ENCODE data around the gene QSOX1.

QSOX1 gene

GRCh38 chr1:180235502-180236239, 81.0 kb downstream of the QSOX1 start:
- DNase-seq, result no peak

- no peak for DNase-seq
These were observed 82.2 kb downstream of the QSOX1 start for GRCh38 chr1:180236698-180237509.

DNA sequence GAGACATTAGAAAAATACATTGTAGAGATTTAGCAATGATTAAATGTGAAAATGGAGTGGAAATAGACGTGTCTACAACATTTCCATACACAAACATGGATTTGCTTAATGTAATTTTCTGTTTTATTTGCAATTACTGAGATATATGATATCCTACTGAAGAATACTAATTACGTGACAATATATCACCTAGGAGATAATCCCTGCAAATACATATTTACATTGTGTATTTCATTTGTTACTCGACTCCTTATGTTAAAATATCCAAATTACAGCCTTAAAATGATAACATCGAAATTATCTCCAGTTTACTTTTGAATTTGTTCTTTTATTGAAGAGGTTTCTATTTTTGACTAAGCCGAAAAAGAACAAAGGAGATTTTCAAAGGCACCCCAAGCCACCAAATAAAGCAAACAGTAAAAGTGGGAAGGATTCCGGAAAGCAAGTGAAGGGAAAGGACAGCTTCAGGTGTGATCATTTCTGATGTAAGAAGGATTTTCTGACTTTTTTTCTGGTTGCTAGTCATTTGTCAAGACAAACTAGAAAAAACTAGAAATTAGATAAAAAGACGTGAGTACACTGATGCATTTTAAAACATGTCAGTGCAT, 83.3 kb downstream of the QSOX1 start:
- no peak for DNase-seq

DNA sequence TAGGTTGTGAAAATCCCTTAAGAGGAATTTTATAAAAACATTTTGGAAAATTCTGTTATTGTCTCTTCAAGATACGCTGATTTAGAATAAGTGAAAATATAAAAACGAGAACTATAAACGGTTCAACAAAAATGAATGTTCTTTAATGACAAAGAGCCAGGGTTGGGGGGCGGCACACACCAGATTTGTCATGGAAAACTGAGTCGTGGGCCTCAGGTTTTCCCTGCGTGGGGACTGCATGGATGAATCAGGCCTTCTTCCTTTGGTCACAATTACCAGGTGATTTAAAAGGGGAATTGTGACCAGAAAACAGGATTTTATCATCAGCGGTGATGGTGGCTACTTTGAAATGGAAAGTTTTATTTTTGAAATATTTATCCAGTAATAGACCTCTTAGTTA, 84.0 kb downstream of the QSOX1 start:
- DNase-seq, result no peak

DNA sequence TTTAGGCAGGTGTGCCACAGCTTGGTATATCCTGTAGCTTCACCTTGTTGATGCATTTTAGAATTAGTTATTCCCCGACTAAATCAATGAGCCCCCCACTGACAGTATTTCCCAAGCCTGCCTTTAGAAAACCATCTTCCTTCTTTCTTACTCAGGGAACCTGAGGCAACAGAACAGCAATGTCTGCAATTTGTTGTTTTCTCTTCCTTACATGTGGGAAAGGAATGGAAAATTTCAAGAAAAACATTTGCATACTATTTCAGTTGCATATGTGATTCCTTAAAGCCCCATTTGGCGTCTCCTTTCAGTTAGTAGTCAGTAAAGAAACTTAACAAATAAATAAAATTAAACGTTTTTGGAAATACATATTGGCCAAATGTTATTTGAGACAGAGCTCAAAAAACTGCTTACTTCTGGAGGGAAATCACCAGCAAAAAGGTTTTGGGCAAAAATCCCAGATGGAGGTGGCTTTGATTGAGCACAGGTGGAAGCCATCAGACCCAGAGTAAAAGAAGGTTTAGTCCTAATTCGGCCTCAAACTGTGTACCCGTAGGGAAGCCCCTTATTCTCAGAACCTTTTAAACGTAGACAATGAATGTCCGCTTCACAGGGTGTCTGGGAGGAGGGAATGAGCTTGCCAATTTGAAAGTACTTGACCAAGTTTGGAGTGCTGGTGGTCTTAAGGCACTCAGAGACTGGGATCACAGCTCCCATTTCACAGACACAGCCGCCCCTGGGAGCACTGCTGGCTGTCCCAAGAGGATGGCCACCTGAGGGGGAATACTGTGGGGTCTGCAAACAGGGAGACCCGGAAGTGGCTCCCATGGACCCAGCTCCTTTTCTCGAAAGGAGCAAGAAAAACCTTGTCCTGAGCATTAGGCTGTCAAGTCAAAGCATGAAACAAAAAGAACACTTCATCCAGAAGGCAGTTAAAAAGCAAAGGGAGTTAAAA, 84.8 kb downstream of the QSOX1 start:
- DNase-seq, result no peak

DNA sequence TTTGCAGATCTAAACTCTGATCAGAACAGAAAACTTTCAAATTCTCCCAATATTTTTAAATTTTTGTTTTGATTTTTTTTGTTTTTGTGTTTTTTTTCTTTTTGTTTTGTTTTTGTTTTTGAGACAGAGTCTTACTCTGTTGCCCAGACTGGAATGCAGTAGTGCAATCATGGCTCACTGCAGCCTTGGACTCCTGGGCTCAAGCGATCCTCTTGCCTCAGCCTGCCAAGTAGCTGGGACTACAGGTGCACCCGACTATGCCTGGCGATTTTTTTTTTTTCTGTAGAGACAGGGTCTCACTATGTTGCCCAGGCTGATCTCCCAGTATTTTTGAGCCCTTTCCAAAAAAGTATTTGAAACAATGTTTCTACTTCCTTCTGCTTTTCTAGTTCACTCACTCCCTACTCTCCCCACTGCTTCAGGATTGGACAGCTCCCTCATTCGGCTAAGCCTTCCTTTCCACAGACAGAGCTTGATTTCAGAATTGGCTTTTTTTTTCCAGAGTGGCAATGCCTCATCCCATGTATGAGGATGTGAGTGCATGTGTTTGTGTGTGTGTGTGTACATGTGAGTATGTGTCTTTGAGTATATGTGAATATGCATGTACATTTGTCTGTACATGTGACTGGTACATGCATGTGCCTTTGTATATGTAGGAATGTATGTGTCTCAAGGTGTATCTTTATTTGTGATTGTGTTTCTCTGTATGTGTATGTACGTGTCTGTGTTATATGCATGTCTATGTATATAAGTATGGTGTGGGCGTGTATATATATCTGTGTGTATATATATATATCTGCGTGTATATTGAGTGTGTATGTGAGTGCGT, 87.3 kb downstream of the QSOX1 start:
- DNase-seq, result no peak

GRCh38 chr1:180243517-180244221, 89.0 kb downstream of the QSOX1 start:
- DNase-seq, result no peak

- DNase-seq, result no peak
These were observed 90.2 kb downstream of the QSOX1 start for GRCh38 chr1:180244840-180245239.

GRCh38 chr1:180246579-180246978, 91.9 kb downstream of the QSOX1 start:
- no peak for DNase-seq

- no peak for DNase-seq
These were observed 92.4 kb downstream of the QSOX1 start for GRCh38 chr1:180247061-180247460.

DNA sequence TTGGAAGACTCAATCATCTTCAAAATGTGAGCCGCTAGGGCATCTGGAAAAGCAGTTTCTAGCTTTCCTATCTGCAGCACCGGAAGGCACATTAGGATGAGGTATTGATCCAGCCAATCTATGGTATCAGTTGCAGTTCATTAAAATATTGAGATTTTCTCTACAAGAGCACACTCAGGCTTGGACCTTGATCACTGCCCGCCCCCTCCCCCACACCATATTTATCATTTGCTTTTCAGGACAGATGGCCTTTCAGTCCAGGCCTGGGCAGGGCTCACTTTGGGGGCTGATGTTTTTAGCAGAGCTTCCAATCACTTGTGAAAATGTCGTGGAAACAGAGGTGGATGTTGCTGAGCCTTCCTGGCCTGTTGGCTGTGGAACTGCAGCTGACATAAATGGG, 92.9 kb downstream of the QSOX1 start:
- no peak for DNase-seq

DNA sequence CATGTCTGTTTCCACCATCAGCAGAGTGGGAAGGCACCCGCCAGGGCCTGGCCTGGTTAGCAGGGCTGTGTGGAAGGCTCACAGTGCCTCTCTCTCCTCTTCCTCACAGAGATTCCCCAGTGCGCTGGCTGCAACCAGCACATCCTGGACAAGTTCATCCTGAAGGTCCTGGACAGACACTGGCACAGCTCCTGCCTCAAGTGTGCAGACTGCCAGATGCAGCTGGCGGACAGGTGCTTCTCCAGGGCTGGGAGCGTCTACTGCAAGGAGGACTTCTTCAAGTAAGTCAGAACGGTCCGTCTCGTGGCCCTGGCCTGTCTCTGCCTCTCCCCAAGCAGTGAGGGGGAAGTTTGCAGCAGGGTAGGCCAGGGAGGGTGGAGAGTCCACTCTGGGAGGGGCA, 93.5 kb downstream of the QSOX1 start:
- no peak for DNase-seq

DNA sequence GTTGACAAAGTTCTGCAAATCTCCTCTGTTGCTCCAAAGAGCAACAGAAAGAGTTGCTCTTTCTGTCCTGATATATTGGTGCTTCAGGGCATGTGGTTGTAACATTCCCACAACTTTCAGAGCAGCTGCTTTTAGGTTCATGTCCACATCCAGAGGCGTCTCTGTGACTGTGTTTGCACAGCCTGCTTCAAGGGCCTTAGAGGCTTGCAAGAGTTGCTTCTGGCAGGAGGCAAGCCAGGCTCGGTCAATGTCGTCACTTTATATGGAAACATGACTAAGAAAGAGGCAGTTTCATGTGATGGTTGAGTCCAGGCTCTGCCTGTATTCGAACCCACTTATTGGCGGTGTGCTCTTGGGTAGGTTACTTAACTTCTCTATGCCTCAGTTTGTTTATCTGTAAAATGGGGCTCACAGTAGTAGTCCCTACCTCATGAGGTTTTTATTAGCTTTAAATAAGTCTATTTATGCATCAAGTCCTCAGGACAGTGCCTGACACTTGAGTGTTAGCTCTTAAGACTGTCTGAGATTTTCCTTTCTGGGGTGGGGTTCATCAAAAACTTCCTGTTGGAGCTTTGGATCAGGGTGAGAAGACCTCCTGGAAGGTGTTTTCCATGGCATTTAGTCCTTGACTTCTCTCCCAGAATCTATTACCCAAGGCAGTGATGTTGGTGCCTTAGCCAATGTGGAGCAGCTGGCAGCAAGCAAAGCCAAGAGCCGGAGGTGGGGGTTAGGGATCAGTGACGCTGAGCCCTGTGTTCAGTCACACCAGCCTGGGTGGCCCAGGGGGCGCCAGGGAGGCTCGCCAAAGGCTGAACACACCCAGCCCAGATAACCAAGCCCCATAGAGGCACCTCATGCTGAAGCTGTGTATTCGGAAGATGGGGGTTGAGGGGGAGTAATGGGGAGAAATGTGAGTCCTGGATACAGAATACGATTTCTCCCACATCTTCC, 94.3 kb downstream of the QSOX1 start:
- no peak for DNase-seq

GRCh38 chr1:180249725-180250498, 95.2 kb downstream of the QSOX1 start:
- no peak for DNase-seq

GRCh38 chr1:180250499-180250770, 95.8 kb downstream of the QSOX1 start:
- no peak for DNase-seq

DNA sequence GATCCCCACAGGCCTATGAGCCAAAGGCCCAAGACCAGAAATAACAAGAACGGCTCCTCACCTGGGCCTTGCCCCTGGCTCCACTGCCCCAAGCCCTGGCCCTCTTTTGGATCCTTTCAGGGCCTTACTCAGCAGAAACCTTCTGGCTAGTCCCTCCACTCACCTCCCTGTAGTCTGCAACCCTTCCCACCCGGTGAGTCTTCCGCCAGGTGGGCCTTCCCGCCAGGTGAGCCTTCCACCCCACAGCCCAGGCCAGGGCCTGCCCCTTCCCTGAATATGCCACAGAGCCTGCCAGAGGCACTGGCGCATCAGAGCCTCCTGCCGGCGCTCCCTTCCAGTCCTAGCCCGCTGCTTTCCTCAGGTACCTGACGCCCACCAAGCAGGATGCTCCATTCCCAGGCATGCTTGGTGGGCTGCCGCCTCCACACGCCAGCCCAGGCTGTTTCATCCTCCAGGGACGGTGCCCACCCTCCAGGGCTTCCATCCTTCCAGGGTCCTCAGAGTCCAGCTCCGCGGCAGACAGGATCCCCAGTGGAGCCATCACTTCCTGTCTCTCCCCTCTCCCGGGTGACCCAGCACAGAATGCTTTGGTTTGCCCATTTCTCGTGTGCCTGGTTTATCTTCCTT, 96.3 kb downstream of the QSOX1 start:
- no peak for DNase-seq

DNA sequence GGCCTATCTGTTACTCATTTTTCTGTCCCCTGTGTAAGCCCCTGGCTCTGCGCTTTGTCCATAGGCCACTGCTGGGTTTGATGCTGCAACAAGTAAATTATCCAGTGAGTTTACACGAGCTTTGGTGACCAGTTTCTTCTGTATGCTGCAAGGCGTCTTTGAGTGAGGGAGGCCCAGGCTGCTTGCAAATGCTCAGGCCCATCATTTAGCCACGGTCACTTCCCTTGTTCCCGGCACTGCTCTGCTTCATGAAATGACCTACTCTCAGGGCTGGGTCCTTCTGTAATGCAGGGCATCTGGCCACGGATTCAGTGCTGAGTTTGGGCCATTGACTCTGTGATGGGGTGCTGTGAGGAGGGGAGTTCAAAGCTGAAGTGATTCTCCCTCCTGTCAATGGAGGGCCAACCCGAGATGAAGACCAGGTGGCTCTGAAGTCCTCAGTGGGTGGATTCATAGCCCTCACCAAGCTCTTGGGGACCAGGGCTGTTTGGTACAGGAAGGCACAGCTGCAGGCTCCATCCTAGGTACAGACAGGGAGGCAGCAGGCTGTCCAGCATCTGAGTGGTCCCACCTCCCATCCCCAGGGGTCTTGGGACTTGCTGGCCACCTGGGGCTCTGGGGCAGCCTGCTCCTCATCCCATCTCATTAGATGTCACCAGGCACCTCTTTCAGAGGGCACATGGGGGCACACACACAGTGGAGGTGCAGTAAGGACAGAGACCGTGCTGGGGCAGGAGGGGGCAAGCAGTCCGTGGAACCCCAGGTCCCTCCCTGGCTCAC, 97.0 kb downstream of the QSOX1 start:
- DNase-seq, result no peak
